ENCODE data around the gene RBP4.

The RBP4 gene

DNA sequence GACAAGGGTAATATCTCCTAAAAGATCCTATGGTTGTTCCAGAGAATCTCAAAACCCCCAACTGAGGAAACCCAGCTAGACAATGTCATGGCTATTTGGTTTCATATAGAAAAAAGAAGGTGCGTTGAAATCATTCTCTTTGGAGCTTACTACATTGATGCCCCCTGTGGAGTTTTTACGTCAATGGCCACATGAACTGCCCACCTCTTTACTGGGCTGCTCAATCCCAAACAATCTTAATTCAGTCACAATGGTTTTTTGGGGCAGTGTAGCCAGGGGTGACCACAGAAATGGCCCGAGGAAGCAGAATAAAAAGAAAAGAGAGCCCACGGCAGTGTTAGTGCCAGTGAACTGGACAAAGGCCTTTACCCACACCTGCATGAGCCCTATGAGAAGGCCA is 7.8 kb downstream of the RBP4 start:
- TF ChIP-seq ISL1 (CRISPR knock-in tag; IDR thresholded peaks at IDR 0.05) (no peak), OSR1 (CRISPR knock-in tag; IDR thresholded peaks at IDR 0.05) (no peak), ZFP3 (CRISPR knock-in tag; IDR thresholded peaks at IDR 0.05) (no peak), TCF4 (CRISPR knock-in tag; IDR thresholded peaks at IDR 0.05; ENCODE audit: borderline replicate concordance) (no peak)
- TF ChIP-seq, protein P1, sequence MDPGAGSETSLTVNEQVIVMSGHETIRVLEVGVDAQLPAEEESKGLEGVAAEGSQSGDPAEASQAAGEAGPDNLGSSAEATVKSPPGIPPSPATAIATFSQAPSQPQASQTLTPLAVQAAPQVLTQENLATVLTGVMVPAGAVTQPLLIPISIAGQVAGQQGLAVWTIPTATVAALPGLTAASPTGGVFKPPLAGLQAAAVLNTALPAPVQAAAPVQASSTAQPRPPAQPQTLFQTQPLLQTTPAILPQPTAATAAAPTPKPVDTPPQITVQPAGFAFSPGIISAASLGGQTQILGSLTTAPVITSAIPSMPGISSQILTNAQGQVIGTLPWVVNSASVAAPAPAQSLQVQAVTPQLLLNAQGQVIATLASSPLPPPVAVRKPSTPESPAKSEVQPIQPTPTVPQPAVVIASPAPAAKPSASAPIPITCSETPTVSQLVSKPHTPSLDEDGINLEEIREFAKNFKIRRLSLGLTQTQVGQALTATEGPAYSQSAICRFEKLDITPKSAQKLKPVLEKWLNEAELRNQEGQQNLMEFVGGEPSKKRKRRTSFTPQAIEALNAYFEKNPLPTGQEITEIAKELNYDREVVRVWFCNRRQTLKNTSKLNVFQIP (CRISPR knock-in tag; IDR thresholded peaks at IDR 0.05; ENCODE audit: borderline replicate concordance, low read depth), result no peak
- TF ChIP-seq, protein P2, sequence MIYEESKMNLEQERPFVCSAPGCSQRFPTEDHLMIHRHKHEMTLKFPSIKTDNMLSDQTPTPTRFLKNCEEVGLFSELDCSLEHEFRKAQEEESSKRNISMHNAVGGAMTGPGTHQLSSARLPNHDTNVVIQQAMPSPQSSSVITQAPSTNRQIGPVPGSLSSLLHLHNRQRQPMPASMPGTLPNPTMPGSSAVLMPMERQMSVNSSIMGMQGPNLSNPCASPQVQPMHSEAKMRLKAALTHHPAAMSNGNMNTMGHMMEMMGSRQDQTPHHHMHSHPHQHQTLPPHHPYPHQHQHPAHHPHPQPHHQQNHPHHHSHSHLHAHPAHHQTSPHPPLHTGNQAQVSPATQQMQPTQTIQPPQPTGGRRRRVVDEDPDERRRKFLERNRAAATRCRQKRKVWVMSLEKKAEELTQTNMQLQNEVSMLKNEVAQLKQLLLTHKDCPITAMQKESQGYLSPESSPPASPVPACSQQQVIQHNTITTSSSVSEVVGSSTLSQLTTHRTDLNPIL (CRISPR knock-in tag; IDR thresholded peaks at IDR 0.05; ENCODE audit: low read depth), result no peak
- no peak for ATAC-seq

- no peak for ATAC-seq
- TF ChIP-seq ZFP30 (CRISPR knock-in tag; IDR thresholded peaks at IDR 0.05), result no peak
- no peak for TF ChIP-seq RARB (CRISPR knock-in tag; IDR thresholded peaks at IDR 0.05)
- TF ChIP-seq, protein P3, sequence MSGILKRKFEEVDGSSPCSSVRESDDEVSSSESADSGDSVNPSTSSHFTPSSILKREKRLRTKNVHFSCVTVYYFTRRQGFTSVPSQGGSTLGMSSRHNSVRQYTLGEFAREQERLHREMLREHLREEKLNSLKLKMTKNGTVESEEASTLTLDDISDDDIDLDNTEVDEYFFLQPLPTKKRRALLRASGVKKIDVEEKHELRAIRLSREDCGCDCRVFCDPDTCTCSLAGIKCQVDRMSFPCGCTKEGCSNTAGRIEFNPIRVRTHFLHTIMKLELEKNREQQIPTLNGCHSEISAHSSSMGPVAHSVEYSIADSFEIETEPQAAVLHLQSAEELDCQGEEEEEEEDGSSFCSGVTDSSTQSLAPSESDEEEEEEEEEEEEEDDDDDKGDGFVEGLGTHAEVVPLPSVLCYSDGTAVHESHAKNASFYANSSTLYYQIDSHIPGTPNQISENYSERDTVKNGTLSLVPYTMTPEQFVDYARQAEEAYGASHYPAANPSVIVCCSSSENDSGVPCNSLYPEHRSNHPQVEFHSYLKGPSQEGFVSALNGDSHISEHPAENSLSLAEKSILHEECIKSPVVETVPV (CRISPR knock-in tag; IDR thresholded peaks at IDR 0.05), result no peak
- TF ChIP-seq GLIS3 (CRISPR knock-in tag; IDR thresholded peaks at IDR 0.05), result no peak
- no peak for TF ChIP-seq SNAI2 (CRISPR knock-in tag; IDR thresholded peaks at IDR 0.05)
- TF ChIP-seq ESRRG (CRISPR knock-in tag; IDR thresholded peaks at IDR 0.05), result no peak
These were observed 9.8 kb downstream of the RBP4 start for GRCh38 chr10:93591065-93591808.

GRCh38 chr10:93590638-93591037 is 10.4 kb downstream of the RBP4 start:
- TF ChIP-seq BACH2 (CRISPR knock-in tag; IDR thresholded peaks at IDR 0.05; ENCODE audit: borderline replicate concordance), result no peak
- TF ChIP-seq ZC3H10 (CRISPR knock-in tag; IDR thresholded peaks at IDR 0.05), result no peak
- no peak for TF ChIP-seq ARNTL (CRISPR knock-in tag; IDR thresholded peaks at IDR 0.05; ENCODE audit: borderline replicate concordance, low read depth)
- TF ChIP-seq SNAI2 (CRISPR knock-in tag; IDR thresholded peaks at IDR 0.05), result no peak
- no peak for TF ChIP-seq ESRRG (CRISPR knock-in tag; IDR thresholded peaks at IDR 0.05)
- TF ChIP-seq, protein P3 (CRISPR knock-in tag; IDR thresholded peaks at IDR 0.05), result no peak
- ATAC-seq, result no peak

- ATAC-seq, result no peak
- TF ChIP-seq SNAI2 (CRISPR knock-in tag; IDR thresholded peaks at IDR 0.05), result no peak
- TF ChIP-seq ZNF70 (CRISPR knock-in tag; IDR thresholded peaks at IDR 0.05), result no peak
- TF ChIP-seq ZNF8 (CRISPR knock-in tag; IDR thresholded peaks at IDR 0.05), result no peak
- no peak for TF ChIP-seq TSHZ2 (CRISPR knock-in tag; IDR thresholded peaks at IDR 0.05)
- TF ChIP-seq, protein P3 (CRISPR knock-in tag; IDR thresholded peaks at IDR 0.05), result no peak
- TF ChIP-seq RARB (CRISPR knock-in tag; IDR thresholded peaks at IDR 0.05), result no peak
These were observed 11.1 kb downstream of the RBP4 start for GRCh38 chr10:93589648-93590562.

All from SK-N-SH treated with all-trans-retinoic acid at 6 μM for 48 hours (cell line).